Astrocyte (in vitro differentiated cells and primary cell): ENCODE results near the gene LRBA.

Source experiments
- EZH2 ChIP-seq: IDR thresholded peaks from 2 replicates; pipeline ENCODE4 v1.6.1; 2012; ENCODE audit warnings: mild to moderate bottlenecking, low read length, inconsistent platforms; ENCODE audit not compliant: insufficient read depth
- TF ChIP-seq, protein P1 (sequence below): IDR thresholded peaks from 2 replicates; pipeline ENCODE4 v1.5.1; 2011; ENCODE audit warnings: low read depth, mild to moderate bottlenecking, inconsistent platforms, low read length, moderate library complexity; ENCODE audit not compliant: insufficient read depth

DNA sequence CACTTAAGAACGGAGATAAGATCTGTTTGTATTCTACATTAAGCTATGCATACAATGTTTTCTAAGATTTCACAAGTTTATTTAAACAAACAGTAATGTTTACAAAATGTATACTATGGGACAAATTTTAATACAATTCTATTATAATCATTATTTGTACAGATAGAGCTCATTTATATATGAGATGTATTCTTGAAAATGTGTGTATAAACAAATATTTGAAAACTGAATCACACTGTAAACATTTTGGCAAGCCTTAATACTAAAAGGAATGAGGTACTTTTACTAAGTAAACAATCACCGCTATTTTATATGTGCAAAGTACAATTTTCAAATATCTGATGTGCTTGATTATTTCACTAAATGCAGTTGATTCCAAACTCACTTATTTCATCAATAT is 552.3 kb downstream of the LRBA start:
- TF ChIP-seq, protein P1, sequence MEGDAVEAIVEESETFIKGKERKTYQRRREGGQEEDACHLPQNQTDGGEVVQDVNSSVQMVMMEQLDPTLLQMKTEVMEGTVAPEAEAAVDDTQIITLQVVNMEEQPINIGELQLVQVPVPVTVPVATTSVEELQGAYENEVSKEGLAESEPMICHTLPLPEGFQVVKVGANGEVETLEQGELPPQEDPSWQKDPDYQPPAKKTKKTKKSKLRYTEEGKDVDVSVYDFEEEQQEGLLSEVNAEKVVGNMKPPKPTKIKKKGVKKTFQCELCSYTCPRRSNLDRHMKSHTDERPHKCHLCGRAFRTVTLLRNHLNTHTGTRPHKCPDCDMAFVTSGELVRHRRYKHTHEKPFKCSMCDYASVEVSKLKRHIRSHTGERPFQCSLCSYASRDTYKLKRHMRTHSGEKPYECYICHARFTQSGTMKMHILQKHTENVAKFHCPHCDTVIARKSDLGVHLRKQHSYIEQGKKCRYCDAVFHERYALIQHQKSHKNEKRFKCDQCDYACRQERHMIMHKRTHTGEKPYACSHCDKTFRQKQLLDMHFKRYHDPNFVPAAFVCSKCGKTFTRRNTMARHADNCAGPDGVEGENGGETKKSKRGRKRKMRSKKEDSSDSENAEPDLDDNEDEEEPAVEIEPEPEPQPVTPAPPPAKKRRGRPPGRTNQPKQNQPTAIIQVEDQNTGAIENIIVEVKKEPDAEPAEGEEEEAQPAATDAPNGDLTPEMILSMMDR: no peak
- TF ChIP-seq EZH2: no peak
